ENCODE data around the gene OTOG.

The OTOG gene

GRCh38 chr11:17588166-17588565 is 41.1 kb downstream of the OTOG start:
- no peak for DNase-seq (ENCODE audit: low read depth)

- no peak for DNase-seq (ENCODE audit: low read depth)
Observed at GRCh38 chr11:17588721-17589120, 41.7 kb downstream of the OTOG start.

- no peak for DNase-seq (ENCODE audit: low read depth)
Observed at GRCh38 chr11:17590463-17590862, 43.4 kb downstream of the OTOG start.

GRCh38 chr11:17591293-17591692 is 44.2 kb downstream of the OTOG start:
- no peak for DNase-seq (ENCODE audit: low read depth)

GRCh38 chr11:17593466-17594245 is 46.6 kb downstream of the OTOG start:
- no peak for DNase-seq (ENCODE audit: low read depth)

DNA sequence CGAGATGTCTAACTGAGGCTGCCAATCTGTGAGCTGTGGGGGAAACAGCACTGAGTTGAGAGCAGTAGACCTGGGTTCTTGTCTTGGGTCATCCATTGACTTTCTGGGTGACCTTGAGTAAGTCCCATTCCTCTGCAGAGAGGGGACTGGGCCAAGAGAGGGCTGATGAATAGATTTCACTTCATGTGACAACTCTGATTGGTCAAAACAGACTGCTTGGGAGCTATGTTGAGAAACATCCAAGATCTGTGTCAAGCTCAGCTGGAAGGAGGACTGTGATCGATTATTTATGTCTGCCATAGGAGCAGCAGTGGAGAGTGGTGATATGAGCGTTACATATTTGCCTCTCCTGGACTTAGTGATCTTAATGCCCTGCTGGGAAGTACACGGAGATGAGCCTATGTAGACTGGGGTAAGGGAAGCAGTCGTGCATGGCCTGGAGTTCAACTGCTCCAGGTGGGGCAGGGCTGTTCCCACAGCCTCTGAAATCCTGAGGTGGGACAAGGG is 47.7 kb downstream of the OTOG start:
- no peak for DNase-seq (ENCODE audit: low read depth)

DNA sequence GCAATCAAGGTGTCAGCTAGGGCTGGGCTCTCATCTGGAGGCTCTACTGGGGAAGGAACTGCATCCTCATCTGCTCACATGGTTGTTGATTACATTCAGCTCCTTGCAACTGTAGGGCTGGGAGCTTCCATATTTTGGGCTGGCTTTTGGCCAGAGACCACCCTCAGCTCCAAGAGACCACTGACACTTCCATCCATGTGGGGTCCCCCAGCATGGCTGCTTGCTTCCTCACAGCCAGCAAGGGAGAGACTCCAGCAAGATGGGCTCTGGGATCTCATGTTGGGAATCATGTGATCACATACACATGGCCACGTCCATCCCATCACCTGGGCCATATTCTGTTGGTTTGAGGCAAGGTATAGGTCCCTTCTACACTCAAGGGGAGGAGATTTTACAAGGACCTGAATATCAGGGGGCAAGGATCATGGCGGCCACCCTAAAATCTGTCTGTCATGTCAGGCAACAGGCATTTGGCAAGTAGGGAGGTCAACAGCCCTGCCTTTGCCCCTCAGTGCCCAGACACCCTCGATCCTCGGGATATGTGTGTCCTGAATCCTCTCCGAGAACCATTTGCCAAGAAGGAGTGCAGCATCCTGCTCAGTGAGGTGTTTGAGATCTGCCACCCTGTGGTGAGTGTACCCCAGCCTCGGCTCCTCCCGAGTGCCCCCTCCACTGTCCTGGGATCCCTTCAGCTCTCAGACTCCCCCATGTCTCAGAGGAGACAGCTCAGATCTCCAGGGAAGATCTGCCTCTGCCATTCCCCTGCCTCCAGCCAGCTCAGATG is 48.7 kb downstream of the OTOG start:
- DNase-seq (ENCODE audit: low read depth) = no peak

DNA sequence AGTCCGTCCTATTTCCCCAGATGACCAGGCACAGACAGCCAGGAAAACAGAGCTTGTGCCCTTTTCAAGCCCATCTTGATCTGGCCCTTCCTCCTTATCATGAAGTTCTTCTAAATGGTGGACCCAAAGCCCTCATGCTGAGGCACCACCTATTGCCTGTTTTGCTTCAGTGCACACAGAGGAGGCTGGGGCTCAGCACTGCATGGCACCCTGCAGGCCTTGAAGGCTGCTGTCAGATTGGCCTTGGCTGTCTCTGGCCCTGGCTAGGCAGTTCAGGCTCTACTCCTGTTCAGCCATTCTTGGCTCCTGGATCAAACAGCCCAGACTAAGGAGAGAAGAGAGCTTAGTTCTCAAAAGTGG is 49.2 kb downstream of the OTOG start:
- DNase-seq (ENCODE audit: low read depth) = no peak

DNA sequence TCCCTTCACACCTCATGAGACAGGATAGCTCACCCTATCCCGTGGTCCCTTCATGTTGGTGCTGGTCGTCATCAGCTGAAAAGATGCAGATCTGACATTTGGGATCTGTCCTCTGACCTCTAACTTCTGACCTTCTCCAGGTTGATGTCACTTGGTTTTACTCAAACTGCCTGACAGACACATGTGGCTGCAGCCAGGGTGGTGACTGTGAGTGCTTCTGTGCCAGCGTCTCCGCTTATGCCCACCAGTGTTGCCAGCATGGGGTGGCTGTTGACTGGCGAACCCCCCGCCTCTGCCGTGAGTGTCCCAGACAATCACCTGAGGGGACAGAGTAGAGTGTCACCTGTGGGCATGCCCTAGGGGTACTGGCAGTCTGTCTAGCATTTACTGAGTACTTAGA is 49.7 kb downstream of the OTOG start:
- DNase-seq (ENCODE audit: low read depth) = no peak

DNA sequence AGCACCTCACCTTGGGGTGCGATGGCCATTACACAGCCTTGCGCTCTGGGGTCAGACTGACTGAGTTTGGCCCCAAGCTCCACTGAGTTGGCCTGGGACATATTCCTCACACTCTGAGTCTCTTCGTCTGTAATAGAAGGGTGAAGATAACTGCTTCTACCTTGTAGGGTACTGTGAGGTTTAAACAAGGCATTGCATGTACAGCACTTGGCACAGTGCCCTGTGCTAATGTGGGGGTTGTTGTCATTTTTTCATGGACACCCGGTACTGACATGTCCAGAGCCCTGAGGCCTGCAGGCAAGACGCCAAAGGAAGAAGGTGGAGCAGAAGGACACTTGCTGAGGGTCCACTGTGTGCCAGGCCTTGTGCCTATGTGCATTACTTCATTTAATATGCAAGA is 50.7 kb downstream of the OTOG start:
- DNase-seq (ENCODE audit: low read depth) = no peak

GRCh38 chr11:17598700-17599459 is 51.8 kb downstream of the OTOG start:
- DNase-seq (ENCODE audit: low read depth) = peak; percentile 49

- DNase-seq (ENCODE audit: low read depth) = no peak
Observed at GRCh38 chr11:17599460-17599925, 52.4 kb downstream of the OTOG start.

DNA sequence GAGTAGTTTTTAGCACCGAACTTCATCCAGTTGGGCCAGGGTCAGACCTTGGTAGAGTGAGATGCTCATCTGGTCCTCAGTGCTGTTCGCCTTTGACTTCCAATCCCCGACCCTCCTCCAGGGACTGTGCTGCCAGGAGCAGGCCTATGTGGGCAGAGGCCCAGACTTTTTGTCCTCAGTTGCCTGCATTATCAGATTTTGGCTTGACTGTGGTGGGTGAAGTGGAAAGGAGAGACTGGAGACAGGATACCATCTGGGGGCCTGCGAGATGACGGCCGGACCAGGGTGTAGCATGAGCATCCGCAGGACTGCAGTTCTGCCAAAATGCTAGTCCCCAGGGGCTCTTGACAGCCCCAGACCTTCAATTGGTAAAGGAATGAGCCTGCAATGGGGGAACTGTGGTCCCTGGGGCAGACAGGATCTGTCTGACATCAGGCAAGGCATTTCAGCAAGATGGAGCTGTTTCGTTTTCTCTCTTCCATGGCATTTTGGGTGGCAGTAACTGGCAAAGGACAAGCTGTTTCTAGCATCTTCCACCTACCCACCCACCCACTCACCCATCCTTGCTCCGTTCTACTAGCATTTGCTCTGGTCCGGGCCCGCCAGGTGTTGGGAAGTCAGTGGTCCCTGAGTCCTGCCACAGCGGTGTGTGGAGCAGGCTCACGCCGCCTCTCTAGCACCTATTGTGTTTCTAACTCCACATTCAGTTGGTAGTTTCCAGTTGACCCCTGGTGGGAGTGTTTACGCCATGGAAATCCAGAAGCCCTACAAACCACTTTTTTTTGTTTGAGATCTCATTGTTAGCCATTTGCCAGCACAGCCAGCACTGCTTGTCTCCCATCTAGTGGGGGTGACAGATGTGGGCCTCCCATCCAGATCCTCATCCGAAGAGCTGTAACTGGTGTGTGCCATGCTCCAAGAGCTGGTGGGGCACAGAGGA is 53.5 kb downstream of the OTOG start:
- DNase-seq (ENCODE audit: low read depth) = no peak

DNA sequence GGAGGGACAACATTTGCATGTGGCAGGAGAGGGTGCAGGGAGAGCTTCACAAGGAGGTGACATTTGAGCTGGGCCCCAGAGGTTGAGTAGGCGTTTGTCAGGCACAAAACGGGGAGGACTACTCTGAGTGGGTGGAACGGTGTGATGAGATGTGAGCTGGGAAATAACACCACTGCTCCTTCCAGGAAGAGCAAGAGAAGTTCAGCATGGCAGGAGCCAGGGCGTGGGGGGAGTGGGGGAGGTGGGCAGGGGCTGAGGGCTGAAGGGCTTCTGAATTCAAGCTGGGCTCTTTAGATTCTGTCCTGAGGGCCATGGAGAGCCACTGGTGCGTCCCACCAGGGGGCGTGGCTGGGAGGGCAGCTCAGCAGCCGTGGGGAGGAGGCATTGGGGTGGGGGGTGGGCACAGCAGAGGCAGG is 54.2 kb downstream of the OTOG start:
- DNase-seq (ENCODE audit: low read depth) = no peak

- no peak for DNase-seq (ENCODE audit: low read depth)
Observed at GRCh38 chr11:17601676-17602075, 54.6 kb downstream of the OTOG start.

DNA sequence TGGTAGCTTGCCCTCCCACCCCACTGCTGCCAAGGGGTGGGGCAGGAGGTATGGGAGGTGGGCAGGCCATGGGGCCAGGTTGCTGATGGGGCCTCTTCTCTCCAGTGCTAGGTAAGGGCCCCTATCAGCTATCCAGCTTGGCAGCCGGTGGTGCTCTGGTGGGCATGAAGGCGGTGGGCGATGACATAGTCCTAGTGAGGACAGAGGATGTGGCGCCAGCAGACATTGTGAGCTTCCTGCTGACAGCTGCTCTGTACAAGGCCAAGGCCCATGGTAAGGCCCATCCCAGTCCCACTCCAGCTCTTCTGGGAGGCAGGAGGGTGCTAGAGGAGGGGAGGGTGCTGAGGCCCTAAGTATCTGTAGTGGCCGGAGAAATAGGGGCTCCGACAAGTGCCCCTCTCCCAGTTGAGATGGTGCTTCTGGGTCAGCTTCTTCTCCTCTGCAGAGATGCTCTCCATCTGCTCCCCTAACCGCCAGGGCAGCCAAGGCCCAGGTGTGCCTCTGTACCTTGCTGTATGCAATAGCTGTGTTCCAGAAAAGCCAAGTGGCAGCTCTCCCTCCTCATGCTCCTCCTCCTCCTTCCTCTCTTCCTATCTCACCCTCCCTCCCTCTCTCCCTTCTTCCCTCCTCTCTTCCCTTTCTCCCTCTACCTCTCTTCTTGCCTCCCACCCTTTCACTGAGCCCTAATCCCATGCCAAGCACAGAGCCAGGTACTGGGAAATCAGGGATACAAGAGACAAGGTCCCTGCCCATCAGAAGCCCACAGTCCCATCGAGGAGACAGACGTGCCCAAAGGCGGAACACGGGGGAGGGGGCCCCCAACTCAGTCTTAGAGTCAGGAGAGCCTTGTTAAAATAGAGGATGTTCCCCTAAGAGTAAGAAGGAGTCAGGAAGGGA is 55.3 kb downstream of the OTOG start:
- DNase-seq (ENCODE audit: low read depth) = no peak

DNA sequence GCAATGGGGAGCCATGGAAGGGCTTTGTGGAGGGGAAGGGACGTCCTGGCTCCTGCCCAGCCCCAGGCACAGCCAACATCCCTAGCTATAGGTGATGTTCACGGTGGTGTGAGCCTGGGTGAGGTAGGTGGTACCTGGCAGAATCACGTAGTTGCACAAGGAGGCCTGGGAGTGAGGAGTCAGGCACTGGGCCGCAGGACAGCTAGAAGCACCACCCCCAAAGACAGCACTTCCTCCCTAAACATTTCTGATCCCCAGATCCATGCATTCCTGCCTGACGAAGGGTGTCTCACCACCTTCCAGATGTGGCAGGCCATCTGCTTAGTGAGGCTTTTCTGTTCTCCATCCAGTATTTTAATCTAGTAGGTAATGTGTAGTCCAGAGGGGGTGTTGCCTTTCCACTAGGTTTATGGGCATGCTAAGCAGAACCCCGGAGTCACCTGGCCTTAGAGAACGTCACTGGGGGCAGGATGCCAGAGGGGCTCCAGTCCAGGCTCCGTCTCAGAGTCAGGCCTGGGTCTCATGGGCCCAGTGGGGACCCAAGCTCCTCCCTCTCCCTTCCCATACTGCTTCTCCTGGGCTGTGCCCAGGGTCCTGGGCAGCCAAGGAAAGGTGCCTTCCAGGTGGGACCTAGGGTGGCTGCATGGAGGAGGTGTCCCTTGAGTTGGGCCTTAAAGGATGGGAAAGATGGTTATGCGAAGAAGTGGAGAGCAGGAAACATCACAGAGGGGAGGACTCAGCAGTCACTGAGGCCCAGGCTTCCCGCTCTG is 56.2 kb downstream of the OTOG start:
- DNase-seq (ENCODE audit: low read depth) = no peak

GRCh38 chr11:17604201-17604914 is 57.3 kb downstream of the OTOG start:
- no peak for DNase-seq (ENCODE audit: low read depth)

DNA sequence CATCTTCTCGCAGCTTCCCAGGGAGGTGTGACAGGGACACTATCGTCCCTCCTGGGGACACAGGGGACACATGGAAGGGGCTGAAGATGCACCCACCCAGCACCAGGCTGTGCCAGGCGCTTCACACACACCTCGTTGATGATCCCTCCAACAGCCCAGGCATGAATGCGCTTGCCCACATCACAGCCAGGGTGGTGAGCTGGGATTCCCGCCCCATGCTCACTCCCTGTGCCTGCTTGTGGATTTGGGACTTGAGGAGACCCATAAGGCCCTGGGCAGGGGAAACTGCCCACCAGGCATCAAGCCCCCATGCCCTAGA is 57.8 kb downstream of the OTOG start:
- no peak for DNase-seq (ENCODE audit: low read depth)
